ENCODE measurements around the gene LRRC36.
A peak's percentile ranks its signal among the peaks of the same experiment; 100 is the strongest.

Gene LRRC36

DNA sequence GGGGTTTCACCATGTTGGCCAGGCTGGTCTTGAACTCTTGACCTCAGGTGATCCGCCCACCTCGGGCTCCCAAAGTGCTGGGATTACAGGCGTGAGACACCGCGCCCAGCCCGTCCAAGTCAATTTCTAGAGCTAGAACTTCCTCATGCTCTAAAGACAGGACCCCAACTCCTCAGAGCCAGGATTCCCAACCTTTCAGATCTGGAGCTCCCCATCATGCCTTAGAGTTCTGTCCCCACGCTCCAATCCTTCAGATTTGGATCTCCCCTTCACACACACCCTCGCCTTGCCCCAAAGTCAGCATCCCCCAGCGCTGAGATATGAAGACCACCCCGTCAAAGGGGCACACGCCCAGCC lies 522 bp upstream of the LRRC36 start:
- no peaks in the 10 kb centered on the region for H3K79me2 ChIP-seq (ENCODE audit: low read length)
- peak overlapping the region; percentile 99 for H3K4me2 ChIP-seq (ENCODE audit: low read length)
- H3K27ac ChIP-seq (ENCODE audit: low read length), result peak overlapping the region; percentile 72
- peak overlapping the region; percentile 97 for H3K9ac ChIP-seq (ENCODE audit: low read length)
- TF ChIP-seq, protein P1, sequence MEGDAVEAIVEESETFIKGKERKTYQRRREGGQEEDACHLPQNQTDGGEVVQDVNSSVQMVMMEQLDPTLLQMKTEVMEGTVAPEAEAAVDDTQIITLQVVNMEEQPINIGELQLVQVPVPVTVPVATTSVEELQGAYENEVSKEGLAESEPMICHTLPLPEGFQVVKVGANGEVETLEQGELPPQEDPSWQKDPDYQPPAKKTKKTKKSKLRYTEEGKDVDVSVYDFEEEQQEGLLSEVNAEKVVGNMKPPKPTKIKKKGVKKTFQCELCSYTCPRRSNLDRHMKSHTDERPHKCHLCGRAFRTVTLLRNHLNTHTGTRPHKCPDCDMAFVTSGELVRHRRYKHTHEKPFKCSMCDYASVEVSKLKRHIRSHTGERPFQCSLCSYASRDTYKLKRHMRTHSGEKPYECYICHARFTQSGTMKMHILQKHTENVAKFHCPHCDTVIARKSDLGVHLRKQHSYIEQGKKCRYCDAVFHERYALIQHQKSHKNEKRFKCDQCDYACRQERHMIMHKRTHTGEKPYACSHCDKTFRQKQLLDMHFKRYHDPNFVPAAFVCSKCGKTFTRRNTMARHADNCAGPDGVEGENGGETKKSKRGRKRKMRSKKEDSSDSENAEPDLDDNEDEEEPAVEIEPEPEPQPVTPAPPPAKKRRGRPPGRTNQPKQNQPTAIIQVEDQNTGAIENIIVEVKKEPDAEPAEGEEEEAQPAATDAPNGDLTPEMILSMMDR (IDR thresholded peaks at IDR 0.05; ENCODE audit: low read depth, low read length), result no peak
- TF ChIP-seq EZH2phosphoT487 (IDR thresholded peaks at IDR 0.05; ENCODE audit: low read depth), result no peak
- peaks cover 24% of the 10 kb centered on the region for H3K4me1 ChIP-seq (ENCODE audit: low read length)
- H3K27me3 ChIP-seq (ENCODE audit: low read depth, low read length), result no peaks in the 10 kb centered on the region
- no peaks in the 10 kb centered on the region for H3K9me3 ChIP-seq (ENCODE audit: insufficient read depth, low read length)
- peak overlapping the region; percentile 62; the same call in 1 of the 2 replicates for H2AFZ ChIP-seq (ENCODE audit: low read depth, low read length)
- no peaks in the 10 kb centered on the region for H4K20me1 ChIP-seq (ENCODE audit: insufficient read depth, low read length)
- no peaks in the 10 kb centered on the region for H3K36me3 ChIP-seq (replicated peaks; ENCODE audit: low read depth, low read length)
- peak overlapping the region; percentile 92 for H3K4me3 ChIP-seq (ENCODE audit: low read length)

DNA sequence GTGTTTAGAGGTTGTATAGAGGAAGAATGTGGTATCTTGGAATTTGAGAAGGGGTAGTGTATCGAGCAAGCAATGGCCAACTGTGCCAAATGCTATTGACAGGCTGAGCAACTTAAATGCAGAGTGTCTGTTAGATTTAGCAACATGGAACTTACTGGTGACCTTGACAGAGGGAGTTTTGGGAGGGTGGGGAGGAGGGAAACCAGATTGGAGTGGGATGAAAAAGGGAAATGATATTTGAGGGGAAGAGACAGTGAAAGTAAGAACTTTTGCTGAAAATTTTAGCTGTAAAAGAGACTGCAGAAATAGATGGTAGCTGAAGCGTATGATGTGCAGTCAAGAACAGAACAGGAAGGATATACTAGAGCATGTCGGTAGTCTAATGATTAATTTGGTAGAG lies 1.1 kb downstream of the LRRC36 start:
- H3K9ac ChIP-seq (ENCODE audit: low read length), result 0 out of 2 replicates have a peak overlapping the region, but pooled peaks have one; percentile 0
- H3K4me2 ChIP-seq (ENCODE audit: low read length), result peak overlapping the region; percentile 99
- no peaks in the 10 kb centered on the region for H3K9me3 ChIP-seq (ENCODE audit: insufficient read depth, low read length)
- peaks cover 21% of the 10 kb centered on the region for H3K4me1 ChIP-seq (ENCODE audit: low read length)
- H3K79me2 ChIP-seq (ENCODE audit: low read length), result no peaks in the 10 kb centered on the region
- H3K27ac ChIP-seq (ENCODE audit: low read length), result peak overlapping the region; percentile 38
- no peaks in the 10 kb centered on the region for H3K27me3 ChIP-seq (ENCODE audit: low read depth, low read length)
- 0 out of 2 replicates have a peak overlapping the region, but pooled peaks have one; percentile 0 for H2AFZ ChIP-seq (ENCODE audit: low read depth, low read length)
- no peak for TF ChIP-seq EZH2phosphoT487 (IDR thresholded peaks at IDR 0.05; ENCODE audit: low read depth)
- TF ChIP-seq, protein P1 (IDR thresholded peaks at IDR 0.05; ENCODE audit: low read depth, low read length), result no peak
- peak overlapping the region; percentile 92 for H3K4me3 ChIP-seq (ENCODE audit: low read length)
- H3K36me3 ChIP-seq (replicated peaks; ENCODE audit: low read depth, low read length), result no peaks in the 10 kb centered on the region
- H4K20me1 ChIP-seq (ENCODE audit: insufficient read depth, low read length), result no peaks in the 10 kb centered on the region

DNA sequence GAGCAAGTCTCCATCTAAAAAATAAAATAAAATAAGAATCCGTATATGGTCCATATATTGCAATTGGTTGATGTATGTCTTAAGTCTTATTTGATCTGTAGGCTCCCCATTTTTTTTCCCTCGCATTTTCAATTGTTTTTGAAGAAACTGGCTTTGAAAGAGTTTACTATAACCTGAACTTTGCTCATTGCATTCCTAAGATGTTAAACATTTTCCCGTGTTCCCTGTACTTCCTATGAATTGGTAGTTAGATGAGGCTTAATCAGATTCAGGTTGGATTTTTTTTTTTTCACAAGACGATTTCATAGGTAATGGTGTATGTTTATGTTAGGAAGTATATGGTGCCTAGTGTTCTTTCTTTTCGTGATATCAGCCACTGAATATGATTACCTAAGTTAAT lies 3.3 kb downstream of the LRRC36 start:
- no peaks in the 10 kb centered on the region for H3K79me2 ChIP-seq (ENCODE audit: low read length)
- TF ChIP-seq, protein P1 (IDR thresholded peaks at IDR 0.05; ENCODE audit: low read depth, low read length), result no peak
- TF ChIP-seq EZH2phosphoT487 (IDR thresholded peaks at IDR 0.05; ENCODE audit: low read depth), result no peak
- H3K27ac ChIP-seq (ENCODE audit: low read length), result no peak overlapping the region
- H3K4me3 ChIP-seq (ENCODE audit: low read length), result no peak overlapping the region
- peaks cover 10% of the 10 kb centered on the region for H3K4me1 ChIP-seq (ENCODE audit: low read length)
- H3K9ac ChIP-seq (ENCODE audit: low read length), result no peak overlapping the region
- no peaks in the 10 kb centered on the region for H3K36me3 ChIP-seq (replicated peaks; ENCODE audit: low read depth, low read length)
- H3K4me2 ChIP-seq (ENCODE audit: low read length), result no peak overlapping the region
- H2AFZ ChIP-seq (ENCODE audit: low read depth, low read length), result no peak overlapping the region
- no peaks in the 10 kb centered on the region for H3K27me3 ChIP-seq (ENCODE audit: low read depth, low read length)
- H4K20me1 ChIP-seq (ENCODE audit: insufficient read depth, low read length), result no peaks in the 10 kb centered on the region
- H3K9me3 ChIP-seq (ENCODE audit: insufficient read depth, low read length), result no peaks in the 10 kb centered on the region

DNA sequence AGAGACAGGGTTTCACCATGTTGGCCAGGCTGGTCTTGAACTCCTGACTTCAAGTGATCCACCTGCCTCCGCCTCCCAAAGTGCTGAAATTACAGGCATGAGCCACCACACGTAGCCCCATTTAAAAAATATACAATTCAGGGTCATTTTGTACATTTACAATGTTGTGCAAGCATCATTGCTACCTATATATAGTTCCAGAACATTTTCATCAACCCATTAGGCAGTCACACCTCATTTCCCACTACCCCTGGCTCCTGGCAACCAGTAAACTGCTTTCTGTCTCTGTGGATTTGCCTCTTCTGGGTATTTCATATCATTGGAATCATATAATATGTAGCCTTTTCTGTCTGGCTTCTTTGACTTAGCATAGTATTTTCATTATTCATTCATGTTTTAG lies 6.7 kb downstream of the LRRC36 start:
- no peaks in the 10 kb centered on the region for H3K9me3 ChIP-seq (ENCODE audit: insufficient read depth, low read length)
- H3K9ac ChIP-seq (ENCODE audit: low read length), result no peak overlapping the region
- H3K4me2 ChIP-seq (ENCODE audit: low read length), result no peak overlapping the region
- no peaks in the 10 kb centered on the region for H3K27me3 ChIP-seq (ENCODE audit: low read depth, low read length)
- H3K4me3 ChIP-seq (ENCODE audit: low read length), result no peak overlapping the region
- no peaks in the 10 kb centered on the region for H3K79me2 ChIP-seq (ENCODE audit: low read length)
- H2AFZ ChIP-seq (ENCODE audit: low read depth, low read length), result no peak overlapping the region
- no peaks in the 10 kb centered on the region for H4K20me1 ChIP-seq (ENCODE audit: insufficient read depth, low read length)
- no peak for TF ChIP-seq EZH2phosphoT487 (IDR thresholded peaks at IDR 0.05; ENCODE audit: low read depth)
- TF ChIP-seq, protein P1 (IDR thresholded peaks at IDR 0.05; ENCODE audit: low read depth, low read length), result no peak
- H3K27ac ChIP-seq (ENCODE audit: low read length), result no peak overlapping the region
- H3K36me3 ChIP-seq (replicated peaks; ENCODE audit: low read depth, low read length), result no peaks in the 10 kb centered on the region
- H3K4me1 ChIP-seq (ENCODE audit: low read length), result no peaks in the 10 kb centered on the region
